NOMO-1 treated with dmso at 0.1 percent for 144 hours (cell line): ENCODE measurements around the gene TRIP6.
A peak's percentile ranks its signal among the peaks of the same experiment; 100 is the strongest.

Experiments
- DNase-seq: peaks from one replicate; lab custom pipeline; 2025; ENCODE audit not compliant: unreplicated experiment; lab: John Stamatoyannopoulos, UW

Gene TRIP6

GRCh38 chr7:100873599-100874299 lies 6.6 kb downstream of the TRIP6 start:
- no peak for DNase-seq

- DNase-seq = no peak
Observed at GRCh38 chr7:100874300-100874576, 7.1 kb downstream of the TRIP6 start.

DNA sequence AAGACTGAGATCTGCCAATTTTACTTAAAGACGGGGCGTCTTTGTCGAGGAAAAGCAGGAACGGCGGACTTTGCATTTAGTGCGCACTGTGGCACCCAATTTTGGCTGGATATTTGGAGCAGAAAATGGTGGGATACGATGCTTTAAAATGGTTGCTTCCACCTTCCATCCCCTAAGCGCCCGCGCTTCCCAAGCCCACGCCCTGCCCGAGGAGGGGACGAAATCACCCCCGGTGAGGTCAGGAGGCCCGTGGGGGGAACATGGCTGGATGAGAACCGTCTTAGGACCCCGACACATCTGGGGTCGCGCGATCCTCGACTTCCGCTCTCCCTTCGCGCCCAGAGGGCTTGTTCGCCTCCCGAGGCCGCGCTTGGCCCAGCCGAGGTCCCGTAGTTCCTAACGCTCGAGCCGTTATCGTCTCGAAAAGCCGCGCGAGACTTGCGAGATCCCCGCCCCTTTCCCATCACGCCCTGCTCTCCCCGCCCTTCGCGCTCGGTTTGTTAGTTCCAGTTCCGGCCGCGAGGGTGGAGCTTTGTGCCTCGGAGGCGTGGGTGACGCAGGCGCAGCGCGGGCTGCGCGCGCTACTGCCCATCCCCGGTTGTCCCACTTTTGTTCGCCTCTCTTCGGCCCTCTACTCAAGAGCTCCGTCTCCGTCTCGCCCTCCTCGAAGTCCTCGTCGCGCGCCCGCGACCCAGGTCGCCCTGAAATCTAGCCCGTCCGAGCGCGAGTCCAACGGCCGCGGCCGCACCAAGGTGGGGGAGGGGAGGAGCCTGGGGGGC lies 7.6 kb downstream of the TRIP6 start, which contains the start of gene SRRT:
Gene SRRT (plus strand): TSS at position 527 of the 779 bp plus-strand sequence. CDS start 488 bp downstream, outside the sequence.
- peak; percentile 99 for DNase-seq

GRCh38 chr7:100875356-100875751 lies 8.2 kb downstream of the TRIP6 start:
- DNase-seq = no peak

GRCh38 chr7:100878013-100878412 lies 10.8 kb downstream of the TRIP6 start:
- no peak for DNase-seq

- DNase-seq = no peak
Observed at GRCh38 chr7:100878685-100879084, 11.5 kb downstream of the TRIP6 start.

- DNase-seq = no peak
Observed at GRCh38 chr7:100879685-100880261, 12.6 kb downstream of the TRIP6 start.

- no peak for DNase-seq
Observed at GRCh38 chr7:100880645-100881044, 13.5 kb downstream of the TRIP6 start.

- DNase-seq = no peak
Observed at GRCh38 chr7:100881136-100881535, 13.9 kb downstream of the TRIP6 start.

DNA sequence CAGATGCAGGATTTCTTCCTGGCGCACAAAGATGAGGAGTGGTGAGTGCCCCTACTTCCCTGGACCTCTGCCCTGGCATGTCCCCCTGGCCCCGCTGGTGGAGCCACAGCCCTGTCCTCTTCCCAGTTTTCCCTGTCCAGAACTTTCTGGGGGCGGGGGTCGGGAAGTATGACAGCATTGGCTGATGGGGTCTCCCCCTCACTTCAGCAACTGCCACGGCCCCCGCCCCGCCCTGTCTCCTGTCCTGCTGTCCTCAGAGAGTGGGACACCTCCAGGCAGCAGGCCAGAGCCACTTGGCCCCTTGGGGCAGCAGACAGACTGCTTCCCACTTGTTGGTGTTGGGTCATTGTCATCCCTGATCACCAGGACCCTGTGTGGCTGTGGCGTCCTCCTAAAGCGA lies 15.0 kb downstream of the TRIP6 start:
- no peak for DNase-seq

DNA sequence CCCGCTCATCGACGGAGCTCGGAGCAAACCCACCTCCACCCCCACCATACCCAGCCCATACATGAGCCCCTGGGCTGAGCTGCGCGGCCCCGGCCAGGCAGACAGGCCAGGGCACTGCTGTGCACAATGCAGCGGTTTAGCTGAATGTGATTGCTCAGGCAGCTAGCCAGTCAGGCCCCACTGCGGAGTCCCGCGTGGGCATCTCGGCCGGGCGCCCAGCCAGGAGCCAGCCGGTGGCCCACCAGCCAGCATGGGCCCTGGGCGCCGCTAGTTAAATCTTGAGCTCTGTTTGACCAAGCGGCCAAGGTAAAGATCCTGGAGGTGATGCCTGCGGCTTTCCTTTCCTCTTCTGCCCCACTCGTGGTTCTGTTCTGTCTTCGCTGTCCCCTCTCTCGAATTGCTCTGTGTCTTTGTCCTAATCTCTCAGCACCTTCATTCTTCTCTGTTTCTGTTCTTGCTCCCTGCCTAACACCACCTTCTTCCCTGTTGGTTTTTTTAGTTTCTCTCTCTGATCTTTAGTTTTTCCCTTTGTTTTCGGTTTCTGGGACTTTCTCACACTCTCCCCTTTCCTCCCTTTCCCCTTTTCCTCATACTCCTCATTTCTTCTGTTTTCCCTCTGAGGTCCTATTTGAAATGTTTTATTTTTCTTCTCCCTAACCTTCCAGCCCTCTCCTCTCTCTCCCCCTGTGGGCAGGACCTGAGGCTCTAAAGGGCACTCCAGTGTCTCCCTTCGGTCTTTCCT lies 15.8 kb downstream of the TRIP6 start:
- DNase-seq = no peak

DNA sequence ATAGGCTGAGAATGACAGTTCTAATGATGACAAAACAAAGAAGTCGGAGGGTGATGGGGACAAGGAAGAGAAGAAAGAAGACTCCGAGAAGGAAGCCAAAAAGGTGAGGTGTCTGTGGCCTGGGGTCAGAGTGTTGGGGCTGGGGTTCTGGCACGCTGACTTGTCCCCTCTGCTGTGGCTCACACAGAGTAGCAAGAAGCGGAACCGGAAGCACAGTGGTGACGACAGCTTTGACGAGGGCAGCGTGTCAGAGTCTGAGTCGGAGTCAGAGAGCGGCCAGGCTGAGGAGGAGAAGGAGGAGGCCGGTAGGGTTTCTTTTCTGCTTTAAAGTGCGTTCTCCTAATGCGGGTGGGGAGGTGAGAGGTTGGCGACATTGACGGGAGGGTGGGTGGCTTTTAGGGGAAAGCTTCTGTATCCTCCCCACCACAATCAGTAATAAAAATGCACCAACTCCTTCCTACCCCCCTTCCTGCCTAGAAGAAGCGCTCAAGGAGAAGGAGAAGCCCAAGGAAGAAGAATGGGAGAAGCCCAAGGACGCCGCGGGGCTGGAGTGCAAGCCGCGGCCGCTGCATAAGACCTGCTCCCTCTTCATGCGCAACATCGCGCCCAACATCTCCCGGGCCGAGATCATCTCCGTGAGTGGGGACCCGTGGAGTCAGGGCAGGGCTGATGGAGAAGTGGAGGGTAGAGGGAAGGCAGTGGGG lies 17.7 kb downstream of the TRIP6 start:
- peak; percentile 68 for DNase-seq

DNA sequence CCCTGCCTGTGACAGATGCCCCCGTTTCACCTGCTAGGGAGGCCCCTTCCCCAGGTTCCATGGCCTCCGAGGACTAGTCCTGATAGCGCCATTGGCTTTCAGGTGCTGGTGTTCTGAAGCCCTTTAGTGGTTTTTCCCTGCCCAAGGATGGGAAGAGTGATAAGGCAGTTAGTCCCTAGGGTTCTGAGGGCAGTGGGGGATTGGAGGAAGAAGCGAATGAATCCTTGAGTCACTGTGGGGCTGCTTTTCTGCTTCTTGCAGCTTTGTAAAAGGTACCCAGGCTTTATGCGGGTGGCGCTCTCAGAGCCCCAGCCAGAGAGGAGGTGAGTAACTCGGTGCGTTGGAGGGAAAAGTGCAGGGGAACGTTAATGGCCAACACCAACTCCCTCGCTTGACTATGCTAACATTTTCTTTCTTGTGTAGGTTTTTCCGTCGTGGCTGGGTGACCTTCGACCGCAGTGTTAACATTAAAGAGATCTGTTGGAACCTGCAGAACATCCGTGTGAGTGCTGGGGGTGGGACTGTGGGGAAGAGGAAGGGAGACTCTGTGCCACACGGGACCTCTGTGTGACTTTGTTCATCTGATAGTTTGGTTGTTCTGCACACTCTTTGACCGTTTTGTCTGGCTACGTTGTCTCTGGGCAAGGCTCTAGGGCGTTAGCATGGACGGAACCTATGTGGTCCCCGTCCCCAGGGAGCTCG lies 18.4 kb downstream of the TRIP6 start:
- DNase-seq = no peak

DNA sequence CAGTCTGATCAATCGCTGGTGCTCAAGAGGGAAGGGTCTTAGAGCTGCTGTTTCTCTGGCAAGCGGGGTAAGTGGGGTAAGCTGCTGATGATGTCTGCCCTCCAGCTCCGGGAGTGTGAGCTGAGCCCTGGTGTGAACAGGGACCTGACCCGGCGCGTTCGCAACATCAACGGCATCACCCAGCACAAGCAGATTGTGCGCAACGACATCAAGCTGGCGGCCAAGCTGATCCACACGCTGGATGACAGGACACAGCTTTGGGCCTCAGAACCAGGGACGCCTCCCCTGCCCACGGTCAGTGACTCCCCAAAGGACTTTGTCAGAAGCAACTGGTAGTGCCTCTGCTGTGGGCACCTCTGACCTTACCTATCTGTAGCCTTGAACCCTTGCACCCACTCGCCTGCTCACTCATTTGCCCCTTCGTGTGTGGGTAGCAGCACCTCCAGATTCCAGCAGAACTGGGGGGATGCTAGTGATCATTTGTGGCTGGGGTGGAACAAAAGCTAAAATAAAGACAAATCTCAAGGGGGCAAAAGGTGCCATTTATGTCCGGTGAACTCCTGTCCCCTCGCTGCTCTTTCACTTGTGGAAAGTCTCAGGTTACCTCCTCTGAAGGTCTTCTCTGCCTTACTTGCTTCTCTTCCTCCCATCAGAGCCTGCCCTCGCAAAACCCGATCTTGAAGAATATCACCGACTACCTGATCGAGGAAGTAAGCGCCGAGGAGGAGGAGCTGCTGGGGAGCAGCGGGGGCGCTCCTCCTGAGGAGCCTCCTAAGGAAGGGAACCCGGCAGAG lies 19.2 kb downstream of the TRIP6 start:
- no peak for DNase-seq

DNA sequence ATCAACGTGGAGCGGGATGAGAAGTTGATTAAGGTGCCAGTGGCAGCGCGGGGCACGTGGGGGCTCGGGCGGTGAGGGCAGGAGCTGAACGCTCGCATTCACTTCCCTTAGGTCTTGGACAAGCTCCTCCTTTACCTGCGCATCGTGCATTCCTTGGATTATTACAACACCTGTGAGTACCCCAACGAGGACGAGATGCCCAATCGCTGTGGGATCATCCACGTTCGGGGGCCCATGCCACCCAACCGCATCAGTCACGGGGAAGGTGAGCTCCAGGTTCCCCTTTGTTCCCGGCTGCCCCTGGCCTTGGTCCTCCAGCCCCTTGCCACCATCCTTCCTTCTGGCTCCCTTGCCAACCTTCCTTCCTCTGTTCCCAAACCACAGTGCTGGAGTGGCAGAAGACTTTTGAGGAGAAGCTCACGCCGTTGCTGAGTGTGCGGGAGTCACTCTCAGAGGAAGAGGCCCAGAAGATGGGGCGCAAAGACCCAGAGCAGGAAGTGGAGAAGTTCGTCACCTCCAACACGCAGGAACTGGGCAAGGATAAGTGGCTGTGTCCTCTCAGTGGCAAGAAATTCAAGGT lies 19.8 kb downstream of the TRIP6 start:
- peak; percentile 81 for DNase-seq

DNA sequence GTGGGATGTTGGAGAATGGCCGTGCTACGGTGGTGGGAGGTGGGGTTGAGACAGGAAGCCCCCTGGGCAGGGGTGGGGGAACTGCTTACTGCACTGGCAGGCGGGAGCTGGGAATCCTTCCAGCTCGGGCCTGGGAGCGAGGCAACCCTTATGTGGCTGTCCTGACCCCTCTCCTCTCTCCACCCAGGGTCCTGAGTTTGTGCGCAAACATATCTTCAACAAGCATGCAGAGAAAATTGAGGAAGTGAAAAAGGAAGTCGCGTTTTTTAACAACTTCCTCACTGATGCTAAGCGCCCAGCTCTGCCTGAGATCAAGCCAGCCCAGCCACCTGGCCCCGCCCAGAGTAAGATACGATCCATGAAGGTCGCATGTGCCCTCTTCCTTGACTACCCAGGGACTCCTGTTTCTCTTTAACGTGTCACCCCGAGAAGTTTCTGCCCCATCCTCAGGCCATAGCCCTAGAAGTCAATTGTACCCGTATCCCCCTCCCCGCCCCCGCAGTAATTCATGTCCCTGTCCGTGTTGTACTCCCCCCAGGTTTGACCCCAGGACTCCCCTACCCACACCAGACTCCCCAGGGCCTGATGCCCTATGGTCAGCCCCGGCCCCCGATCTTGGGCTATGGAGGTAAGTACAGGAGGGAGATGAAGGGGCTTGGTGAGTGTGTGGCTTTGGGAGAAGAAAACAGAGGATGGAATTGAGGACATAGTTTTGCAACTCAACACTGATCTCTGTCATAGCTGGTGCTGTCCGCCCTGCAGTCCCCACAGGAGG lies 20.5 kb downstream of the TRIP6 start:
- peak; percentile 93 for DNase-seq

DNA sequence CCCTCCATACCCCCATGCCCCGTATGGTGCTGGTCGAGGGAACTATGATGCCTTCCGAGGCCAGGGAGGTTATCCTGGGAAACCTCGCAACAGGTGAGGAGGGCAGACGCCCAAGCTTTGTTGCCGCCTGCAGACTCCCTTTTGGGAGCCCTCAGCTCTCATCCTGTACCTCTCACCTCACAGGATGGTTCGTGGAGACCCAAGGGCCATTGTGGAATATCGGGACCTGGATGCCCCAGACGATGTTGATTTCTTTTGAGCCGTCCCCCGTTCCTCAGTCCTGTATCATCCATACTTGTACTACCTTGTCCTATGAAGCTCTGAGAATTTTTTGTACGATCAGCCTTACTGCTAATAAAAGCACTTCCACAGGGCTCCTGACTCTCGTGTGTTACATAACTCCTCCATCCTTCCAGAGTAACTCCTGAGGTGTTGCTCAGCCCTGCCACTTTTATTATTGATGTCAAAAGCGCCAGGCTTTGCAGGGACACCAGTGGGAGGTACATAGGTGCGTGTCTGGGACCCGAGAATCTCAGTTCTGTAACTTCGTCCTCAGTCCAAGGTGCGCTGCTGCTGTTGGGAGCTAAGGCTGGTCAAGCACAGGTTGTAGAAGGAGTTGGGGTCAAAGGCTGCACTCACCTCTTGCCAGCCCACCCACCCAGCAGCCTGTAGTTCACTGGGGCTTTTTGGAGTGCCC lies 21.3 kb downstream of the TRIP6 start:
- DNase-seq = no peak
